Transverse colon (tissue), 4 donors: ENCODE measurements around the gene NUP93.

Experiments used
- CTCF ChIP-seq, 5 experiments: fragments of 200-600 bp in 3 of 5; fragments of 450-650 bp in 2 of 5; sonication (generic) in 3 of 5; IDR thresholded peaks; 1 replicate in 2 of 5; 2 replicates in 3 of 5; pipeline ENCODE4 v1.5.1; 2016 to 2017; ENCODE audit warnings: antibody characterized with exemption in 5 of 5, inconsistent platforms in 3 of 5, mild to moderate bottlenecking in 2 of 5, moderate library complexity in 1 of 5
- EP300 ChIP-seq: sonication (generic); formaldehyde crosslinking; IDR thresholded peaks from one replicate; pipeline ENCODE4 v1.6.1; 2017; ENCODE audit warnings: antibody characterized with exemption, low read depth
- POLR2A ChIP-seq: fragments of 450-650 bp; IDR thresholded peaks from one replicate; pipeline ENCODE4 v1.6.1; 2016; ENCODE audit warnings: antibody characterized with exemption, mild to moderate bottlenecking, moderate library complexity
- POLR2AphosphoS5 ChIP-seq, 3 donors: sonication (generic); formaldehyde crosslinking; IDR thresholded peaks; one replicate each; pipeline ENCODE4 v1.6.1; 2016; ENCODE audit warnings: antibody characterized with exemption in 3 of 3

GRCh38 chr16:56688762-56689161, 41.2 kb upstream of the NUP93 start:
- TF ChIP-seq CTCF (IDR thresholded peaks at IDR 0.05) (no peak), EP300 (no peak), POLR2A (no peak), POLR2AphosphoS5 (IDR thresholded peaks at IDR 0.05) (no peak)
